GM06990 (cell line): Measurements from ENCODE around the gene CDKN2B.

Experiments
- DNase-seq: peaks from one replicate; pipeline ENCODE4 v3.0.0-alpha.2; 2011; ENCODE audit not compliant: insufficient read length; ENCODE audit errors: extremely low read depth
- H3K27me3 ChIP-seq: replicated peaks from 2 replicates; pipeline ENCODE4 v1.6.0; 2011; ENCODE audit warnings: low read length; ENCODE audit not compliant: control insufficient read depth, insufficient read depth
- H3K36me3 ChIP-seq: 2 replicates; pipeline ENCODE4 v1.5.1; 2011; ENCODE audit warnings: low read length; ENCODE audit not compliant: control insufficient read depth, insufficient read depth
- H3K4me3 ChIP-seq: replicated peaks from 2 replicates; pipeline ENCODE4 v1.5.1; 2011; ENCODE audit warnings: low read depth, mild to moderate bottlenecking, control low read depth, low read length
- CTCF ChIP-seq: IDR thresholded peaks from 2 replicates; pipeline ENCODE4 v1.5.1; 2011; ENCODE audit warnings: low read length, control low read depth, mild to moderate bottlenecking, inconsistent platforms; ENCODE audit not compliant: insufficient read depth, poor library complexity, severe bottlenecking

The CDKN2B gene

GRCh38 chr9:22053178-22053577 lies 44.1 kb upstream of the CDKN2B start:
- Histone ChIP-seq H3K27me3 (no peaks in the 10 kb centered on the region), H3K36me3 (no peaks in the 10 kb centered on the region), H3K4me3 (no peak overlapping the region)
- DNase-seq = no peak
- TF ChIP-seq CTCF = no peak

GRCh38 chr9:22052376-22052945 lies 43.4 kb upstream of the CDKN2B start:
- DNase-seq = no peak
- no peaks in the 10 kb centered on the region for H3K27me3 ChIP-seq
- no peak for TF ChIP-seq CTCF
- H3K36me3 ChIP-seq = no peaks in the 10 kb centered on the region
- H3K4me3 ChIP-seq = no peak overlapping the region

- DNase-seq = no peak
- H3K36me3 ChIP-seq = no peaks in the 10 kb centered on the region
- TF ChIP-seq CTCF = no peak
Measured at GRCh38 chr9:22050924-22051323, 41.8 kb upstream of the CDKN2B start.

GRCh38 chr9:22049411-22049810 lies 40.3 kb upstream of the CDKN2B start:
- H3K36me3 ChIP-seq = no peaks in the 10 kb centered on the region
- no peak overlapping the region for H3K4me3 ChIP-seq
- TF ChIP-seq CTCF = no peak
- no peaks in the 10 kb centered on the region for H3K27me3 ChIP-seq
- DNase-seq = no peak

More at GRCh38 chr9:22050924-22051323, 41.8 kb upstream of the CDKN2B start:
- no peaks in the 10 kb centered on the region for H3K27me3 ChIP-seq
- no peak overlapping the region for H3K4me3 ChIP-seq

GRCh38 chr9:22047596-22047995 lies 38.5 kb upstream of the CDKN2B start:
- H3K27me3 ChIP-seq = no peaks in the 10 kb centered on the region
- DNase-seq = no peak
- no peak overlapping the region for H3K4me3 ChIP-seq
- H3K36me3 ChIP-seq = no peaks in the 10 kb centered on the region
- TF ChIP-seq CTCF = no peak
